GM12874 (cell line): ENCODE data around the gene IGFL4.

Experiments
- CTCF ChIP-seq: IDR thresholded peaks from 2 replicates; pipeline ENCODE4 v1.5.1; 2011; ENCODE audit warnings: low read depth, mild to moderate bottlenecking, control low read depth, low read length, moderate library complexity; ENCODE audit not compliant: insufficient read depth

Gene IGFL4

DNA sequence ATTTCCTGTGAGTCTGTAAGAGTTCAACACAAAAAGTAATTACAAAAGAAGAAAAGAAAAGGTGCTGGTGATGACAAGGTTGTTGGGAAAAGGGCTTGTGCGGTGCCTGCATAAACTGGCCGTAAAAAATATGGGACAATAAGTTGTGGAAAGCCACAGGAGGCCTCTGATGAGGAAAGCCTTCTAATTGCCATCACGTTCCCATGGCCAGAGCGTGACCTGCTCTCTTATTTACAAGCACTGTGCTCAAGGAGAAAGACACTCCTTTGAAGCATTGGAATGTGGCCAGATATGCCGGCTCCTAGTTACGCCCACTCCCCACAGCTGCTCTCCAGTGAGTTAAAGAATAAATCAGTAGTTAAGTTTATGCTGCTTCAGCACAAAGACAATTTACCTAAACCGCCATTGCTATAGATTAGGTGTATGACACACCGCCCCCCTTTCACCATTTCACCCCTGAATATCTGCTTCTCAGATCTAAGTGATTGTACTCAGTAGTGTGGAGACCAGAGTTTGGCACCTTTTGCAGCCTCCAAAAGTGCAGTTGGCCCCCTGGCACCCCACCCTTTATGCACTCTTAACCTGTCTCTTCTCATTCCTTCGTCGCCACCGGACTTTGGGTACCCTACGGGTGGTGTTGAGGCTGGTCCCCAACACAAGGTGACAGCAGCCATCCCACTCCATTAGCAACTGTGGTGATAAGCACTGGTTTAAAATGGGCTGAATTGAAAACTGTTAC lies 9.8 kb downstream of the IGFL4 start:
- TF ChIP-seq CTCF: no peak

- no peak for TF ChIP-seq CTCF
Measured at GRCh38 chr19:46025835-46026234, 15.0 kb downstream of the IGFL4 start.

GRCh38 chr19:46023311-46023779 lies 17.5 kb downstream of the IGFL4 start:
- no peak for TF ChIP-seq CTCF

- no peak for TF ChIP-seq CTCF
Measured at GRCh38 chr19:46022431-46023310, 18.1 kb downstream of the IGFL4 start, which contains the start of gene PGLYRP1. Gene PGLYRP1 (minus strand): TSS chr19:46023053. CDS start chr19:46023021, 32 bp downstream.

GRCh38 chr19:46022061-46022430 lies 18.8 kb downstream of the IGFL4 start:
- TF ChIP-seq CTCF: no peak

DNA sequence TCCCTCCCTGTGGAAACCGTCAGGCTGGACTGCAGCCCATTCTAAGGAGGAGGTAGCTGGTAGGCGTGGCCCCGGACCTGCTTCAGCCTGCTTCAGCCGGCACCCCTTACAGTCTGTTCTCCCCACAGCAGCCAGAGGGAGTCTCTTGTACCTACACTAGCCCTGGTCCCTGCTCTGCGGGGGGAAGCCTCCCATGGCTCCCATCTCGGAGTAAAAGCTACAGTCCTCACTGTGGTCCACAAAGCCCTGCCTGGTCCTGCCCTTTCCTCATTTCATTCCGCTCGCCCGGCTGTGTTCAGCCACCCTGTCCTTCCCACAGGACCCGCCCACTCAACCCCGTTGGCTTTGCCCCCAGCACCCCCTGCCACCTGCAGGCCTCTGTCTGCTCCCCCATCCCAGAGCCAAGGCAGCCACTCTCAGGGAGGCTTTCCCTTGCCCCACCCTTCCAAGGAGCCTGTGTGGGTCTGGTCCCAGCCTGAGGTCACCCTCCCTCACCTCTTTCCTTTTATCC lies 19.2 kb downstream of the IGFL4 start:
- TF ChIP-seq CTCF: no peak

- TF ChIP-seq CTCF: no peak
Measured at GRCh38 chr19:46020819-46021125, 20.0 kb downstream of the IGFL4 start.
